Activated CD8-positive, alpha-beta T cell treated with anti-CD3 and anti-CD28 coated beads, Interleukin-2, amount 10 ng/mL, durations not matched to agents 7 days and 5 days (primary cell): ENCODE results near the gene ZDHHC12. TPM values are rescaled to one million over a fixed set of nuclear protein-coding genes. Genes with fewer than 3 reads are reported as not detected.
"Not testable (repeated sequence)": the region's sequence is repeated elsewhere in the genome, so short reads cannot be mapped to it uniquely, and the experiment has no call there.

ENCODE experiments used
- ATAC-seq: fragments of 150-1000 bp; cut with Tn5 transposase; one replicate; pipeline ENCODE4 v1.10.0; 2021; ENCODE audit warnings: moderate library complexity
- CTCF ChIA-PET: fragments of 350-600 bp; sonication (Branson Sonifier 250); formaldehyde crosslinking; loops from one replicate; lab custom pipeline; 2021; ENCODE audit warnings: antibody characterized with exemption; lab: Charles Lee
- POLR2A ChIA-PET: fragments of 350-600 bp; sonication (Branson Sonifier 250); formaldehyde crosslinking; loops from one replicate; lab custom pipeline; 2021; ENCODE audit warnings: antibody characterized with exemption; lab: Charles Lee
- DNase-seq: peaks from one replicate; pipeline ENCODE4 v3.0.0-alpha.2; 2020
- H3K27ac Mint-ChIP-seq: one replicate; pipeline ENCODE4 v1.8.0; 2021; ENCODE audit warnings: mild to moderate bottlenecking, mixed read lengths
- H3K27me3 Mint-ChIP-seq: one replicate; pipeline ENCODE4 v1.8.0; 2021; ENCODE audit warnings: low read depth, mixed read lengths
- H3K36me3 Mint-ChIP-seq: one replicate; pipeline ENCODE4 v1.8.0; 2021; ENCODE audit warnings: low read depth, mixed read lengths
- H3K4me1 Mint-ChIP-seq: one replicate; pipeline ENCODE4 v1.8.0; 2021; ENCODE audit warnings: low read depth, mixed read lengths
- H3K4me3 Mint-ChIP-seq: one replicate; pipeline ENCODE4 v1.8.0; 2021; ENCODE audit warnings: mild to moderate bottlenecking, mixed read lengths
- H3K9me3 Mint-ChIP-seq: one replicate; pipeline ENCODE4 v1.8.0; 2022; ENCODE audit warnings: mixed read lengths; ENCODE audit not compliant: insufficient read depth
- total RNA-seq, 2 experiments: library from RNA; stranded (reverse); gene quantifications; one replicate each; pipeline ENCODE4 v1.2.3, GENCODE V29; 2021

Gene ZDHHC12
- total RNA-seq, 2 experiments from 2014 or later = 80.4 to 88.4 TPM

GRCh38 chr9:128693738-128694137 is 30.2 kb downstream of the ZDHHC12 start:
- H3K27ac Mint-ChIP-seq, H3K27me3 Mint-ChIP-seq, H3K9me3 Mint-ChIP-seq, H3K4me3 Mint-ChIP-seq, DNase-seq, ATAC-seq: not testable (repeated sequence)
- POLR2A ChIA-PET = interaction anchor here (0.6 kb wide), 1 partner anchor 112 kb away, joined by 3 read pairs; no protein-coding TSS in a partner anchor
- H3K36me3 Mint-ChIP-seq = peaks cover 58% of the 10 kb centered on the region
- peaks cover 19% of the 10 kb centered on the region for H3K4me1 Mint-ChIP-seq
- CTCF ChIA-PET = interaction anchor here (0.7 to 4.5 kb wide), 4 partner anchors 8 to 124 kb away, joined by 3 to 42 read pairs (median 5); partner anchors contain the start of genes ENDOG and PKN3

GRCh38 chr9:128690684-128691034 is 33.3 kb downstream of the ZDHHC12 start:
- CTCF ChIA-PET = interaction anchor here (1.8 to 4.5 kb wide), 2 partner anchors 10 to 11 kb away, joined by 7 to 42 read pairs; partner anchors contain the start of gene PKN3
- Mint-ChIP-seq H3K4me3 (peak overlapping the region; percentile 97), H3K4me1 (peaks cover 48% of the 10 kb centered on the region), H3K27ac (peak overlapping the region; percentile 95), H3K36me3 (peaks cover 49% of the 10 kb centered on the region), H3K27me3 (no peaks in the 10 kb centered on the region), H3K9me3 (no peaks in the 10 kb centered on the region)
- DNase-seq (no peak), ATAC-seq (no peak)
- POLR2A ChIA-PET = interaction anchor here (1.0 to 1.6 kb wide), 2 partner anchors 16 to 45 kb away, joined by 3 read pairs; no protein-coding TSS in a partner anchor

GRCh38 chr9:128689820-128690683 is 33.9 kb downstream of the ZDHHC12 start:
- H3K27ac Mint-ChIP-seq = peak overlapping the region; percentile 95
- POLR2A ChIA-PET = interaction anchor here (0.7 to 2.5 kb wide), 10 partner anchors 8 to 139 kb away, joined by 3 to 8 read pairs (median 6); partner anchors contain the start of gene ZDHHC12
- H3K27me3 Mint-ChIP-seq = no peaks in the 10 kb centered on the region
- CTCF ChIA-PET = interaction anchor here (1.1 to 4.5 kb wide), 5 partner anchors 10 to 442 kb away, joined by 3 to 42 read pairs (median 5); partner anchors contain the start of genes PKN3 and ZDHHC12
- ATAC-seq (no peak), DNase-seq (peak; percentile 67)
- H3K4me3 Mint-ChIP-seq = peak overlapping the region; percentile 97
- no peaks in the 10 kb centered on the region for H3K9me3 Mint-ChIP-seq
- H3K4me1 Mint-ChIP-seq = peaks cover 55% of the 10 kb centered on the region
- peaks cover 48% of the 10 kb centered on the region for H3K36me3 Mint-ChIP-seq

GRCh38 chr9:128689293-128689774 is 34.6 kb downstream of the ZDHHC12 start:
- ChIA-PET POLR2A (interaction anchor here (0.7 to 2.5 kb wide), 11 partner anchors 8 to 138 kb away, joined by 3 to 8 read pairs (median 5); partner anchors contain the start of genes PKN3 and ZDHHC12), CTCF (interaction anchor here (1.1 to 1.8 kb wide), 3 partner anchors 13 to 443 kb away, joined by 3 to 5 read pairs (median 4); partner anchors contain the start of genes PKN3 and ZDHHC12)
- peak overlapping the region; percentile 71 for H3K27ac Mint-ChIP-seq
- H3K4me3 Mint-ChIP-seq = peak overlapping the region; percentile 52
- ATAC-seq (peak; percentile 16), DNase-seq (peak; percentile 67)
- H3K36me3 Mint-ChIP-seq = peaks cover 42% of the 10 kb centered on the region
- no peaks in the 10 kb centered on the region for H3K9me3 Mint-ChIP-seq
- peaks cover 62% of the 10 kb centered on the region for H3K4me1 Mint-ChIP-seq
- no peaks in the 10 kb centered on the region for H3K27me3 Mint-ChIP-seq

- Mint-ChIP-seq H3K27ac (peak within 1 kb of the TSS; percentile 95), H3K9me3 (no peaks in the 10 kb centered on the region), H3K4me1 (peaks cover 62% of the 10 kb centered on the region), H3K36me3 (peaks cover 41% of the 10 kb centered on the region), H3K27me3 (no peaks in the 10 kb centered on the region), H3K4me3 (peak within 1 kb of the TSS; percentile 79)
- DNase-seq (peak; percentile 94), ATAC-seq (peak; percentile 81)
- ChIA-PET POLR2A (interaction anchor here (0.7 to 2.5 kb wide), 10 partner anchors 9 to 138 kb away, joined by 3 to 8 read pairs (median 4); partner anchors contain the start of genes PKN3 and ZDHHC12), CTCF (interaction anchor here (1.1 to 1.8 kb wide), 3 partner anchors 13 to 443 kb away, joined by 3 to 5 read pairs (median 4); partner anchors contain the start of genes PKN3 and ZDHHC12)
Observed at GRCh38 chr9:128688501-128689292, 35.2 kb downstream of the ZDHHC12 start, which contains the start of gene SET. SET (plus strand) TSS chr9:128689222; CDS start chr9:128689583, 361 bp downstream.

- H3K27me3 Mint-ChIP-seq = no peaks in the 10 kb centered on the region
- ATAC-seq (no peak), DNase-seq (no peak)
- peaks cover 36% of the 10 kb centered on the region for H3K36me3 Mint-ChIP-seq
- peaks cover 62% of the 10 kb centered on the region for H3K4me1 Mint-ChIP-seq
- H3K27ac Mint-ChIP-seq = peak overlapping the region; percentile 88
- no peaks in the 10 kb centered on the region for H3K9me3 Mint-ChIP-seq
- POLR2A ChIA-PET = interaction anchor here (0.6 to 2.5 kb wide), 3 partner anchors 10 to 488 kb away, joined by 3 to 6 read pairs (median 3); partner anchors contain the start of gene ZDHHC12
- H3K4me3 Mint-ChIP-seq = peak overlapping the region; percentile 15
- CTCF ChIA-PET = no interaction called here
Observed at GRCh38 chr9:128687453-128687852, 36.5 kb downstream of the ZDHHC12 start.

- H3K4me3 Mint-ChIP-seq = peak overlapping the region; percentile 91
- H3K27ac Mint-ChIP-seq = peak overlapping the region; percentile 88
- no peaks in the 10 kb centered on the region for H3K27me3 Mint-ChIP-seq
- DNase-seq = peak; percentile 66
- peaks cover 53% of the 10 kb centered on the region for H3K4me1 Mint-ChIP-seq
- peak; percentile 22 for ATAC-seq
- peaks cover 28% of the 10 kb centered on the region for H3K36me3 Mint-ChIP-seq
- ChIA-PET CTCF (interaction anchor here (1.0 to 2.3 kb wide), 3 partner anchors 16 to 133 kb away, joined by 3 to 12 read pairs (median 8); partner anchors contain the start of genes ENDOG and PKN3), POLR2A (interaction anchor here (0.6 to 1.2 kb wide), 3 partner anchors 28 to 91 kb away, joined by 3 to 5 read pairs (median 4); partner anchors contain the start of gene ZDHHC12)
- no peaks in the 10 kb centered on the region for H3K9me3 Mint-ChIP-seq
Observed at GRCh38 chr9:128685636-128686489, 38.1 kb downstream of the ZDHHC12 start.

- ChIA-PET POLR2A (interaction anchor here (0.7 to 1.9 kb wide), 7 partner anchors 13 to 264 kb away, joined by 3 to 5 read pairs (median 4); partner anchors contain the start of gene ZDHHC12), CTCF (interaction anchor here (0.6 to 2.3 kb wide), 5 partner anchors 8 to 134 kb away, joined by 3 to 12 read pairs (median 3); partner anchors contain the start of genes ENDOG, PKN3 and ZER1)
- H3K27me3 Mint-ChIP-seq = no peaks in the 10 kb centered on the region
- H3K36me3 Mint-ChIP-seq = peaks cover 22% of the 10 kb centered on the region
- peak overlapping the region; percentile 88 for H3K27ac Mint-ChIP-seq
- H3K4me1 Mint-ChIP-seq = peaks cover 53% of the 10 kb centered on the region
- DNase-seq (peak; percentile 89), ATAC-seq (peak; percentile 66)
- H3K9me3 Mint-ChIP-seq = no peaks in the 10 kb centered on the region
- peak overlapping the region; percentile 91 for H3K4me3 Mint-ChIP-seq
Observed at GRCh38 chr9:128684325-128685199, 39.4 kb downstream of the ZDHHC12 start.

- ChIA-PET CTCF (interaction anchor here (0.9 to 2.3 kb wide), 4 partner anchors 9 to 134 kb away, joined by 3 to 12 read pairs (median 6); partner anchors contain the start of genes ENDOG and PKN3), POLR2A (interaction anchor here (0.6 to 1.9 kb wide), 5 partner anchors 29 to 348 kb away, joined by 3 to 4 read pairs (median 3); partner anchors contain the start of gene ZDHHC12)
- Mint-ChIP-seq H3K9me3 (no peaks in the 10 kb centered on the region), H3K36me3 (peaks cover 22% of the 10 kb centered on the region), H3K4me3 (peak overlapping the region; percentile 91), H3K27me3 (no peaks in the 10 kb centered on the region), H3K27ac (peak overlapping the region; percentile 88), H3K4me1 (peaks cover 53% of the 10 kb centered on the region)
- ATAC-seq (no peak), DNase-seq (no peak)
Observed at GRCh38 chr9:128684065-128684324, 39.9 kb downstream of the ZDHHC12 start.
